HFF-Myc (cell line): ENCODE measurements around the gene ANKRD31.

Experiments
- DNase-seq: peaks from one replicate; pipeline ENCODE4 v3.0.0-alpha.2; 2011; ENCODE audit warnings: low read depth; ENCODE audit errors: extremely low read depth
- H3K4me3 ChIP-seq: replicated peaks from 2 replicates; pipeline ENCODE4 v1.5.1; 2011; ENCODE audit warnings: low read depth, mild to moderate bottlenecking, control low read depth, low read length
- TF ChIP-seq, protein P1 (sequence below): IDR thresholded peaks from 2 replicates; pipeline ENCODE4 v1.5.1; 2012; ENCODE audit warnings: mild to moderate bottlenecking, low read depth, low read length, control low read depth; ENCODE audit errors: missing control alignments

Gene ANKRD31

DNA sequence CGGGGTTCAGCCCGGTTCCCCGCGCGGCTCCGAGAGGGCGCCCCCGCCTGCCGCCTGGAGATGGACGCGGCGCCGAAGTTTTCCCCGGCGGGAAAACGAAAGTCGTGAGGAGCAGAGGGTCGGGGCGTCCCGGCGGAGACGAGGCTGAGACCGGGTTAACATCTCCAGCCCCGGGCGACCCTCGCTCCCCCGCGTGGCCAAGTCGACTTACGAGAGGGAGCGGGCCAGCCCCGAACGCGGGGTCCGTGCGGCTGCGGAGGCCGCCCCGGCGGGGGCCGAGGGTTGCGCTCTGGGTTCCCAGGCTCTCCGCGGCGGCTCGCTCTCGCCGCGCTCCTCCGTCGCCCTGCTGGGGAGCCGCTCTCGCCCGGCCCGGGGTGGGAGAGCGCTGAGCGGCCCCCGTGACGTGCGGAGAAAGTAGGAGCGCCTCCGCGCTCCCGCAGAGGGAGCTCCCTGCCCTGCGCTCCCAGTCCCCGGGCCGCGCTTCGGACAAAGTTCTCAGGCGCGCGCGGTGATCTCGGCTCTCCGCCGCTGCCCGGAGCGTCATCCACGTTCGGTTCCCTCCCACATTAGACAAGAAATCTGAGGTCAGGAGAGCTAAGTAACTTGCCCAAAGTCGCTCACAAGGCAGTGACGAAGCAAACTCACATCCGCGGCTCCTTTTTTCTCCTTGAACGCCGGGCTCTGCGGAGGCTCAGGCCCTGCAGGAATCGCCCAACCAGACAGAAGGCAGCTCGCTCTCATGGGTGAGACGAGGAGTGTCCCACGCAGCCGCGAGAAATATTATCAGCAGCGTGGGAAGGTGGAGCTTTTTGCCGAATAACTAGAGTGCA is 183.2 kb downstream of the ANKRD31 start:
- peak overlapping the region; percentile 55 for H3K4me3 ChIP-seq
- TF ChIP-seq, protein P1, sequence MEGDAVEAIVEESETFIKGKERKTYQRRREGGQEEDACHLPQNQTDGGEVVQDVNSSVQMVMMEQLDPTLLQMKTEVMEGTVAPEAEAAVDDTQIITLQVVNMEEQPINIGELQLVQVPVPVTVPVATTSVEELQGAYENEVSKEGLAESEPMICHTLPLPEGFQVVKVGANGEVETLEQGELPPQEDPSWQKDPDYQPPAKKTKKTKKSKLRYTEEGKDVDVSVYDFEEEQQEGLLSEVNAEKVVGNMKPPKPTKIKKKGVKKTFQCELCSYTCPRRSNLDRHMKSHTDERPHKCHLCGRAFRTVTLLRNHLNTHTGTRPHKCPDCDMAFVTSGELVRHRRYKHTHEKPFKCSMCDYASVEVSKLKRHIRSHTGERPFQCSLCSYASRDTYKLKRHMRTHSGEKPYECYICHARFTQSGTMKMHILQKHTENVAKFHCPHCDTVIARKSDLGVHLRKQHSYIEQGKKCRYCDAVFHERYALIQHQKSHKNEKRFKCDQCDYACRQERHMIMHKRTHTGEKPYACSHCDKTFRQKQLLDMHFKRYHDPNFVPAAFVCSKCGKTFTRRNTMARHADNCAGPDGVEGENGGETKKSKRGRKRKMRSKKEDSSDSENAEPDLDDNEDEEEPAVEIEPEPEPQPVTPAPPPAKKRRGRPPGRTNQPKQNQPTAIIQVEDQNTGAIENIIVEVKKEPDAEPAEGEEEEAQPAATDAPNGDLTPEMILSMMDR = no peak
- no peak for DNase-seq

DNA sequence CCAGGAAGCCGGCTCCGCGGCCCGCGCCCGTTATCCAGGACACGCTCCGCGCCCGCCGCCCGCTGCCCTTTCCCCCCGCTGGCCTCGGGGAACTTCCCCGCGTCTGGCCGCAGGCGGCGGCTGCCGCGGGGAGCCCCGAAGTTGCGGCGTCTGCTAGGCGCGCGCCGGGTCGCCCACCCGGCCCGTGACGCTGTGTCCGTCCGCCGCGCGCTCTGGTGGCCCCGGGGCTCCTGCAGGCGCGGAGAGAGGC is 183.7 kb downstream of the ANKRD31 start:
- H3K4me3 ChIP-seq = peak overlapping the region; percentile 55
- TF ChIP-seq, protein P1 = no peak
- DNase-seq = no peak

DNA sequence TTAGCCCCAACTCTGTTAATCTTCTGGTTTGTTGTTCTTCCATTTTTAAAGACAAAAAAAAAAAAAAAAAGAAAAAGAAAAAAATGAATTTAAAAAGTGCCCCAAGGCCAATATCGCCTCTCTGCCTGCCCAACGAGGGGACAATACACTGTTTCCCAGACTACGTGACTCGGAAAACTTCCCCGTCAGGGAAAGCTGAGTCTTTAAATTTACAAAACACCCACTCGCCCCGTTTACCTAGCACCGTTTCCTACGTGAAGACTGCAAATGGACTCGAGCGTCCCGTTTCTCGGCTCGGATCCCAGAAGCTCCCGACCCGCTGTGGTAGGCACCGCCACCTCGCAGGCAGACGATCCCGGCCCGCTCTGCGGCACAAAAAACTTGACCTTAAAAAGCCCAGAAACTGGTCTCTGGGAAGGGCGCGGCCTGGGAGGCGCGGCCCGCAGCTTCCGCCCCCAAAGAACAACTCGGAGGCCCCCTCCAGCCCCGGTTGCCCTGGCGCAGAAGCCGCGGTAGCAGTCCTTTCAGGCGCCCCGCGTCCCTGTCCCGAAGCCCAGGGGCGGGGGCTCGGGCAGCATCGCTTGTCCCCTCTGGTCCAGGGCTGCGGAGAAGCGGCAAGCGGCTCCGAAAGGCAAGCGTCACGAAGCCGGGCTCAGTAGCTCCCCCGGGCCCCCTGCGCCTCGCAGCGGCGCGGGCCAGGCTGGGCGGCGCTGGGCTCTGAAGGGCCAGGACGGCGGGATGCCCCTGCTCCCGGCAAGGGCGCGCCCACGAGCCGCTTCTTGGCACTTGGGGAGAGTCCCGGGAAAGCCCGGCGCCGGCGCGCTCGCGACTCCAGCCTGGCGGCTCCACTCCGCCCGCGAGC is 184.3 kb downstream of the ANKRD31 start, which contains the start of gene GCNT4:
Gene GCNT4, minus strand, starts transcription at position 367 of the 862 bp plus-strand sequence. CDS start 22,521 bp downstream, outside the sequence.
- TF ChIP-seq, protein P1 = no peak
- H3K4me3 ChIP-seq = peak within 1 kb of the TSS; percentile 55

DNA sequence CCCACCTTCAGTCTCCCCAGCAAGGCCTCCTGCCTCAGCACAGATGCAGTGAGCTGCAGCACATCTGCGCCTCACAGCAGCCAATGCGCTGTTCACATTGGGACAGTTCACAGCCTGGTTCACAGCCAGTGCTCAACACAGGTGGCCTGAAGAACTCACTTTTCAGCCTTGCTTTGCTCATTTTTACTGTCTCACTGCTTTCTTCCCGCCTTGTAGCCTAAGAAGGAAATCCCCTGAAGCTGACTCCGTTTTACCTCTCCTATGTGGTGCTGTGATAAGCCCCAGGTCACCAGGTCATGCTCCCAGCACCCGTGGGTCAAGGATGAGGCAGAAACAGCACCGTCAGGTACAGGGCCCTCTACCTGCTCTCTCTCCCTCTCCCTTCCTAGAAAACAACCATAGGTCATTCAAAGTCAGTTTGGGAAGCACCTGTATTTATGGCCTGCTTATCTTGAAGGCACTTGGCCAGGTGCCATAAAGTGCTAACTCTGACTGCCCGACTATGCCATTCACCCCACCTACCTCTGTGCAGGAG is 185.4 kb downstream of the ANKRD31 start:
- DNase-seq = no peak
- no peak overlapping the region for H3K4me3 ChIP-seq
- TF ChIP-seq, protein P1 = no peak

More for the DNA sequence above, 184.3 kb downstream of the ANKRD31 start, which contains the start of gene GCNT4:
- DNase-seq = no peak

DNA sequence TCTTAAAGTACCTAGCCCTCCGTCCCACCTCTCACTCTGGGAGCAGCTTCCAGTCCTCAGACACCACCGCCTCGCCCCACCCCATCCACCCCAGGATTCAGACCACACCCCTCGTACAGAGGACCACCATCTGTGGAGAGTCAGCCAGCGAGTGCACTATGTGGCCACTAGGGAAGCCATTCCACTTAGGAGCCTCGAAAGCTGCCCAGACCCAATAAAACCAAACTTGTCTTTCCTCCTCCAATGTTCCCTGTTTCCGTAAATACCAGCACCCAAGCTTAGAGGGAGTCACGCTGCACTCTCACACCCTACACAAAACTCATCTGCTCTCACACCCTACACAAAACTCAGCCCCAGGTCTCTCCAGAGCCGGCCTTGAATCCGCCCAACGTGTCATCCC is 186.3 kb downstream of the ANKRD31 start:
- TF ChIP-seq, protein P1 = no peak
- no peak overlapping the region for H3K4me3 ChIP-seq
- DNase-seq = no peak

DNA sequence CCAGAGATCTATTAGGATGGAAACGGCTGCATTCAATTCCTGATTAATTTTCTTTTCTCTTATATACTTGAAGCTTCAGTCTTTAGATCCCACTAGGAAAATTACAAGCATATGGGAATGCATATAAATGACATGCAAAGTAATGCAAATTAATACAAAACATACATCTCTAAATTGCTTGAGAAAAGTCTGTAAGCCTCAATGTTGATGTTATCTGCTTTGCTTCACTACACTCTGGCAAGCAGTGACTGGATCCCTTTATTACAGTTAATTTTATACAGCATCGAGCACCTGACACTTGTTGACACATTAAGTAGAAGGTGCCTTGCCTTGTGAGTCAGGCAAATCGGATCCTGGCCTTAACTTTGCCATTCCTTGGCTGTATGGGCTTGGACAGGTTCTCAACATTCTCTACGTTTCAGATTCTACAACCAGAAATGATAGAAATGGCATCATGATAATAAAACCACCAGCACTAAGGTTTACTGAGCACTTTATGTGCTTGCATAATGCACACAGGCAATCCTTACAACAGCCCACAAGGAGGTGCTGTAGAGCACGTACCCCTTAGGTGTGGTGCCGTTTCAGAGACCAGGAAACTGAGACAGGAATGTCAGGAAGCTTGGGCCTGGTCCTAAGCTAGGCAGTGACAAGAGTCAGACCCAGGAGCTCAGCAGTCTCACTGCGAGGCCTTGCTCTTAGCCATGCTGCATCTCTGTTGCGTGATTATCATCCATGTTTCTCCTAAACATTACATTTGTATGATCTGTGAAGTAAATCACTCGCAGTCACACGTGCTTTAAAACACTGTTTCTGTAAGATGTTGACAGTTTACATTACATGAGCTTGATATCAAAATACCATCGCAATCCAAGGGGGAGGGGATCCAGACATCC is 187.0 kb downstream of the ANKRD31 start:
- TF ChIP-seq, protein P1 = peak; percentile 83
- DNase-seq = no peak
- H3K4me3 ChIP-seq = no peak overlapping the region
